GM12865 (cell line): ENCODE data around the gene TBCCD1.

Source experiments
- DNase-seq: peaks from one replicate; pipeline ENCODE4 v3.0.0; 2010; ENCODE audit warnings: low read depth
- H3K4me3 ChIP-seq: 2 replicates; pipeline ENCODE4 v1.5.1; 2011; ENCODE audit warnings: mild to moderate bottlenecking, low read depth, low read length, control low read depth
- TF ChIP-seq, protein P1 (sequence below): IDR thresholded peaks from 2 replicates; pipeline ENCODE4 v1.5.1; 2011; ENCODE audit warnings: low read length, control low read depth, low read depth, inconsistent platforms; ENCODE audit not compliant: insufficient read depth; ENCODE audit errors: missing control alignments

Gene TBCCD1

GRCh38 chr3:186567072-186567921, at the start of gene TBCCD1:
TSS of gene TBCCD1 (minus strand) at chr3:186567339. CDS start at chr3:186564329, 3,010 bp downstream.
- H3K4me3 ChIP-seq, result peak within 1 kb of the TSS; percentile 79
- peak; percentile 96 for DNase-seq
- TF ChIP-seq, protein P1, sequence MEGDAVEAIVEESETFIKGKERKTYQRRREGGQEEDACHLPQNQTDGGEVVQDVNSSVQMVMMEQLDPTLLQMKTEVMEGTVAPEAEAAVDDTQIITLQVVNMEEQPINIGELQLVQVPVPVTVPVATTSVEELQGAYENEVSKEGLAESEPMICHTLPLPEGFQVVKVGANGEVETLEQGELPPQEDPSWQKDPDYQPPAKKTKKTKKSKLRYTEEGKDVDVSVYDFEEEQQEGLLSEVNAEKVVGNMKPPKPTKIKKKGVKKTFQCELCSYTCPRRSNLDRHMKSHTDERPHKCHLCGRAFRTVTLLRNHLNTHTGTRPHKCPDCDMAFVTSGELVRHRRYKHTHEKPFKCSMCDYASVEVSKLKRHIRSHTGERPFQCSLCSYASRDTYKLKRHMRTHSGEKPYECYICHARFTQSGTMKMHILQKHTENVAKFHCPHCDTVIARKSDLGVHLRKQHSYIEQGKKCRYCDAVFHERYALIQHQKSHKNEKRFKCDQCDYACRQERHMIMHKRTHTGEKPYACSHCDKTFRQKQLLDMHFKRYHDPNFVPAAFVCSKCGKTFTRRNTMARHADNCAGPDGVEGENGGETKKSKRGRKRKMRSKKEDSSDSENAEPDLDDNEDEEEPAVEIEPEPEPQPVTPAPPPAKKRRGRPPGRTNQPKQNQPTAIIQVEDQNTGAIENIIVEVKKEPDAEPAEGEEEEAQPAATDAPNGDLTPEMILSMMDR, result no peak

- no peak overlapping the region for H3K4me3 ChIP-seq
- TF ChIP-seq, protein P1, result no peak
- no peak for DNase-seq
Measured at GRCh38 chr3:186616299-186616617, 49.1 kb upstream of the TBCCD1 start.

DNA sequence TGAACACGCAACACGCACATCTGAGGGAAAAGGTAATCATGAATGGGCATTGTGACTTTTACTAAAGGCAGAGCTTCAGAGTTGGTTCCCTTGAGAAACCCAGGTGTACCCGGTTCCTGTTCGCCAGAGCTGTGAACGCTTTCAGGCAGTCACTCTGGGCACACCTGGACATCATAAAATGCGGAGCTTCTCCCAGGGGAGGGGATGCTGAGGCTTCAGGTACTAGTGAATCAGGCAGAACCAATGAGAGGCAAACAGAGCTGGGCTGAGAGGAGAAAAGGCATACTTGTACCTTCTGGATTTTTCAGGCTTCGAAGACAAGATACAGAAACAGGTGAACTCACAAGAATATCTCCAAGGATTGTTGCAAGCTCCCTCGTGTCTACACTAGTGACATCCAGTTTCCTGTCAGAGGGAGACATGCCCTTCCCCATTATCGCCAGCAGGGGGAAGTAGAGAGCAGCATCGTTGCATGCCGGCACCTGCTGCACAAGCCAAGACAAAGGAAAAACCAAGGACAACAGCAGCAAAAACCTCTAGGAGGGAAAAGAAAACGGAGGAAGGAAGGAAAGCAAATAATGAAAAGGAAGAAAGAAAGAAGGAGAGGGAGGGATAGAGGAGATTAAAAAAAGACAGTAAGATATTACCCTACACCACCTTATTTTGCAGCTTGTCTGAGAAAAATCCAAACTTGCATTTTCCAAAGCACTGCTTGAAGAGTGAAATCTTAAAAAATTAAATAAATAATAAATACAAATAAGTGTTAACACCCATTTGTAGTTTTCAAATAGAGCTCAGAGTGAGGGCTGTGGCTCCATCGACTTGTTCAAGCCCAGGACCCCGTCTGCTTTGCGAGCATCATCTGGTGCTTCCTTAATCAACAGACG, 47.7 kb upstream of the TBCCD1 start:
- TF ChIP-seq, protein P1, result peak; percentile 96
- peak; percentile 78 for DNase-seq
- no peak overlapping the region for H3K4me3 ChIP-seq

DNA sequence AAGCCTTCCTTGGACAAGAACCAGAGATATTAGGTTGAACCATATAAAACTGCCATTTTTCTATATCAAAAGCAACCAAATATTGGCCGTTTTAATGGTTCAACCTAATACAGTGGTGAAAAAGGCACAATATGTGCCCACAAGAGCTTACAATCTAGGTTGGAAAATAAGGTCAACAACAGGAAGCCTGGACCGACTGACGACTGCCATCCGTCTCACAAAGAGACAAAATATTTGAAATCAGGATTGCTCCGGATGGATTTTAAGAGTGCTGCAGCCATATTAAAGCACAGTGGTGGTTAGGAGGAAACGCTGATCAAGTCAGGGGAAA, 47.1 kb upstream of the TBCCD1 start:
- no peak overlapping the region for H3K4me3 ChIP-seq
- TF ChIP-seq, protein P1, result no peak

DNA sequence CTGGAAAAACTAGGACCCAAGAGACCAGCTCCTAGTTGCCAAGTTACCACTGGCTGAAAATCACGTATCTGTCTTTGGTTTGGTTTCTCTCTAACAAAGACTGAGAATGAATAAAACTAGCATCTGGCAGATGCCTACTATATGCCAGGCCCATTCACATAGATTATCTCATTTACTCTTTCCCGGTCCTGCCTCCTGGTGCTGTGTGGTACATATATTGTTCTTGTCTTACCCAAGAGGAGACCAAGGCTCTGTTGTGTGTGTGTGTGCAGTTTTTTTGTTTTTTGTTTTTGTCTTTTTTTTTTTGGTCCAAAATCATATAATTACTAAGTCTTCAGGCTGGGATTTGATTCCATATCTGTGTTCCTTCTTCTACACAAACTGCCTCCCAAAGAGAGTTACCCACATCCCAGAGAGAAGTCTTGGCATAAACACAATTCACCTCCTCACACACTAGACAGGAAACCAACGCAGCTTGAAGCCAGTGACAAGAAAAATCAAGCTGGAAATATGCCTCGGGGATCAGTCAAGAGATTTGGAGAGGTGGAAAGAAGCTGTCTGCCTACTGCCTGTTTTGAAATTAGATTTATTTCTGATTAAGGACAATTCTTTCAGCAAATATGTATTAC, 46.6 kb upstream of the TBCCD1 start:
- H3K4me3 ChIP-seq, result no peak overlapping the region
- DNase-seq, result no peak

More for the DNA sequence above, 47.1 kb upstream of the TBCCD1 start:
- no peak for DNase-seq

More for the DNA sequence above, 46.6 kb upstream of the TBCCD1 start:
- TF ChIP-seq, protein P1, result no peak
